HG02884 (cell line): Measurements from ENCODE around the gene NOTCH2.
"Not testable (repeated sequence)": the region's sequence is repeated elsewhere in the genome, so short reads cannot be mapped to it uniquely, and the experiment has no call there.

Experiments used
- ATAC-seq: cut with Tn5 transposase; IDR thresholded peaks from one replicate; pipeline ENCODE4 v1.9.1; 2021; ENCODE audit warnings: mild to moderate bottlenecking, moderate library complexity; ENCODE audit not compliant: unreplicated experiment

Gene NOTCH2

GRCh38 chr1:119975582-119976254, 93.7 kb downstream of the NOTCH2 start:
- ATAC-seq: not testable (repeated sequence)

- no peak for ATAC-seq
These were observed 94.5 kb downstream of the NOTCH2 start for GRCh38 chr1:119975006-119975405.

- ATAC-seq: no peak
These were observed 95.4 kb downstream of the NOTCH2 start for GRCh38 chr1:119974013-119974412.

- no peak for ATAC-seq
These were observed 97.5 kb downstream of the NOTCH2 start for GRCh38 chr1:119971710-119972570.

- no peak for ATAC-seq
These were observed 100.9 kb downstream of the NOTCH2 start for GRCh38 chr1:119968601-119969000.

GRCh38 chr1:119968068-119968492, 101.4 kb downstream of the NOTCH2 start:
- peak; percentile 84 for ATAC-seq

GRCh38 chr1:119966681-119967080, 102.8 kb downstream of the NOTCH2 start:
- ATAC-seq: no peak

GRCh38 chr1:119966020-119966419, 103.4 kb downstream of the NOTCH2 start:
- ATAC-seq: no peak

- ATAC-seq: no peak
These were observed 104.6 kb downstream of the NOTCH2 start for GRCh38 chr1:119964673-119965363.

- no peak for ATAC-seq
These were observed 107.0 kb downstream of the NOTCH2 start for GRCh38 chr1:119962296-119962968.

- ATAC-seq: no peak
These were observed 109.0 kb downstream of the NOTCH2 start for GRCh38 chr1:119960501-119960900.

GRCh38 chr1:119959268-119960220, 109.9 kb downstream of the NOTCH2 start:
- no peak for ATAC-seq

GRCh38 chr1:119958223-119958622, 111.2 kb downstream of the NOTCH2 start:
- no peak for ATAC-seq

- no peak for ATAC-seq
These were observed 113.2 kb downstream of the NOTCH2 start for GRCh38 chr1:119956306-119956705.

GRCh38 chr1:119954476-119955422, 114.7 kb downstream of the NOTCH2 start:
- no peak for ATAC-seq

- ATAC-seq: no peak
These were observed 116.0 kb downstream of the NOTCH2 start for GRCh38 chr1:119953266-119953998.

GRCh38 chr1:119952496-119952895, 117.0 kb downstream of the NOTCH2 start:
- no peak for ATAC-seq
